Measurements from ENCODE around the gene CAMKMT. TPM values are rescaled to one million over a fixed set of nuclear protein-coding genes. Genes with fewer than 3 reads are reported as not detected.

Gene CAMKMT
- total RNA-seq, 4 donors from 2014 or later, result 6.0 to 15.3 (median 10.7) TPM

DNA sequence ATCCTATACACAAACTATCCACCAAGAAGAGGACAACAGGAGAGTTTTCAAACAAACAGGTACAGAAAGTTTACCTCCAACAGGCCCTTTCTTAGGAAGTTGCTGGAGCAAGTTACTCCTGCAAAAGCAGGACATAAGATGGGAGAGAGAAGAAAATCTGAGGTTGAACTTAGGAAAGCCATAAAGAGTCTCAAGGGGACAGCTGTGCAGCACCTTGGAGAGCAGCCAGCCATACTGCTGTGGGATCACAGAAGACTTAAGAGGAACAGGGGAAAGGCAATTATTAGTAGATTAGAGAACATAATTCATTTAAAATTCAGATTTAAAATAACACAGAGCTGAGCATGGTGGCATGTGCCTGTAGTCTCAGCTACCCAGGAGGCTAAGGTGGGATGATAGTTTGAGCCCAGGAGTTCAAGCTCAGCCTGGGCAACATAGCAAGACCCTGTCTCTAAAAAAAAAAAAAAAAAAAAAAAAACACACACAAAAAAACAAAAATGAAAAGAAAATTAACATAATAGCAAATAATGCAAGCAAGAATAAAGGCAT, 431.6 kb downstream of the CAMKMT start:
- no peak overlapping the region for H3K4me3 ChIP-seq
- DNase-seq (ENCODE audit: low spot score in 2 of 2), result no peak
- no peaks in the 10 kb centered on the region for H3K4me1 ChIP-seq
- H3K9me3 ChIP-seq, result no peaks in the 10 kb centered on the region
- peaks cover 28% of the 10 kb centered on the region for H3K27me3 ChIP-seq
- H3K36me3 ChIP-seq, result no peaks in the 10 kb centered on the region
- TF ChIP-seq POLR2A (IDR thresholded peaks at IDR 0.05) (no peak), EP300 (IDR thresholded peaks at IDR 0.05) (no peak), POLR2AphosphoS5 (IDR thresholded peaks at IDR 0.05) (no peak)
- TF ChIP-seq, protein P1, sequence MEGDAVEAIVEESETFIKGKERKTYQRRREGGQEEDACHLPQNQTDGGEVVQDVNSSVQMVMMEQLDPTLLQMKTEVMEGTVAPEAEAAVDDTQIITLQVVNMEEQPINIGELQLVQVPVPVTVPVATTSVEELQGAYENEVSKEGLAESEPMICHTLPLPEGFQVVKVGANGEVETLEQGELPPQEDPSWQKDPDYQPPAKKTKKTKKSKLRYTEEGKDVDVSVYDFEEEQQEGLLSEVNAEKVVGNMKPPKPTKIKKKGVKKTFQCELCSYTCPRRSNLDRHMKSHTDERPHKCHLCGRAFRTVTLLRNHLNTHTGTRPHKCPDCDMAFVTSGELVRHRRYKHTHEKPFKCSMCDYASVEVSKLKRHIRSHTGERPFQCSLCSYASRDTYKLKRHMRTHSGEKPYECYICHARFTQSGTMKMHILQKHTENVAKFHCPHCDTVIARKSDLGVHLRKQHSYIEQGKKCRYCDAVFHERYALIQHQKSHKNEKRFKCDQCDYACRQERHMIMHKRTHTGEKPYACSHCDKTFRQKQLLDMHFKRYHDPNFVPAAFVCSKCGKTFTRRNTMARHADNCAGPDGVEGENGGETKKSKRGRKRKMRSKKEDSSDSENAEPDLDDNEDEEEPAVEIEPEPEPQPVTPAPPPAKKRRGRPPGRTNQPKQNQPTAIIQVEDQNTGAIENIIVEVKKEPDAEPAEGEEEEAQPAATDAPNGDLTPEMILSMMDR (IDR thresholded peaks at IDR 0.05), result no peak
- H3K27ac ChIP-seq, result no peak overlapping the region

DNA sequence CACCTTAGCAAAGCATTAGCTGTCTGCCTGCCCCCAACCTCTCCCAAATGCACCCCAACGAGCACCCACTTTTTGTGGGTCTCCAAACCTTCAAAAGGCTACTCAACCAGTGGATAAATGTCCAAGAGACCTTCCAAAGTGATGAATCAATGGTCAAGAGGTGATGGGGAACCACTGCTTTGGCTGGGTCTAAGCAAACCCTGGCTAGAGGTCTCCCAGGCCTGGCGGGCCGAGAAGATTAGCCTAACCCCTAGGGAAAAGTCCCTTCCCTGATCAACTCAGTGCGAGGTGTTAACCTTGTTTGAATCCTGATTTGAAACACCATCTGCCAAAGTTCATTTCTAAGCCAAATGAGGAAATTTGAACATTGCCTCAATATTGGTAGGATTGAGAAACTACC, 435.0 kb downstream of the CAMKMT start:
- Histone ChIP-seq H3K4me3 (no peak overlapping the region), H3K27ac (no peak overlapping the region), H3K4me1 (peaks cover 12% of the 10 kb centered on the region), H3K9me3 (no peaks in the 10 kb centered on the region), H3K27me3 (peaks cover 46% of the 10 kb centered on the region), H3K36me3 (no peaks in the 10 kb centered on the region)
- TF ChIP-seq, protein P1 (IDR thresholded peaks at IDR 0.05), result no peak
- no peak for TF ChIP-seq POLR2A (IDR thresholded peaks at IDR 0.05)
- TF ChIP-seq POLR2AphosphoS5 (IDR thresholded peaks at IDR 0.05), result no peak
- TF ChIP-seq EP300 (IDR thresholded peaks at IDR 0.05), result no peak
- 77% methylated on average over 4 of the region's 4 CpGs for WGBS
- no peak for DNase-seq (ENCODE audit: low spot score in 2 of 2)

DNA sequence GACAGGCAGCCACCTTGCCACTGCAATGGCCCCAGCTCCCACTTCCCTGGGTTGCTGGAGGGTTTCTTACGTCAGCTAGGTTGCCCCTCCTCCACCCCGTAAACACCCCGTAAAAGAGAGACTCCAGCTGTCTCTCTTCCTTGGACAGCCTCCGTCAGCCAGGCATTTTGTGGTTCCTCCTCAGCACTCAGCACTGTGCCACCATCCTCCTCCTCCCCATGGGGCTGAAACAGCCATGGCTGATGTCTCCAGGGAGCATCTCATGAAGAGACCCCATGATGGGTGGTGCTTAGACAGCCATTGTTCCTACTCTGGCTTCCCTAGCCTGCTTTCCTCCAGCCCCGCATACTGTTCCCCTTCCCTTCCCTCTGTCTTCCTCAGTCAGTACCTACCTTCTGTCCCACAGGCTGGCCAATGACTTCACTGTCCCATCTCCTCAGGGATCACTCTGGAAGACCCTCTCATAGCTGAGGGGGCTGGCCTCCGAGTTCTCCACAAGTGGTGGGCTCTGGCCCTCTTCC, 436.5 kb downstream of the CAMKMT start:
- WGBS, result 53% methylated on average over 6 of the region's 6 CpGs
- peaks cover 24% of the 10 kb centered on the region for H3K4me1 ChIP-seq
- no peaks in the 10 kb centered on the region for H3K36me3 ChIP-seq
- H3K4me3 ChIP-seq, result no peak overlapping the region
- TF ChIP-seq EP300 (IDR thresholded peaks at IDR 0.05) (no peak), POLR2AphosphoS5 (IDR thresholded peaks at IDR 0.05) (no peak), POLR2A (IDR thresholded peaks at IDR 0.05) (no peak)
- TF ChIP-seq, protein P1 (IDR thresholded peaks at IDR 0.05), result no peak
- DNase-seq (ENCODE audit: low spot score in 2 of 2), result no peak
- no peak overlapping the region for H3K27ac ChIP-seq
- H3K27me3 ChIP-seq, result peaks cover 60% of the 10 kb centered on the region
- H3K9me3 ChIP-seq, result no peaks in the 10 kb centered on the region

DNA sequence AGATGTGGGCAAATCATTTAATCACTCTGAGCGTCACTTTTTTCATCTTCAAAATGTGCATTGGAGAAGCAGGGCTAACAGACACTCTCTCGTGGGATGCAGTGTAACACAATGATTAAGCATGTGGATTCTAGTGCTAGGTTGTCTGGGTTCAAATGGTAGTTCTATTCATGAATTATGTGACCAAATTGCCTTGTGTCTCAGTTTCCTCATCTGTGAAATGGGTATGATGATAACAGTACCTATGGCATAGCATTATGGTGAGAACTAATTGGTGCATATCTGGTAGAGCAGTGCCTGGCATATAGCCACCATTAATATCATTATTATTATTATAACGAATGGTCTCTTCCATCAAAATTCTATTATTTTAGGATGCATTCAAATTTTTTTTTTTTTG, 437.4 kb downstream of the CAMKMT start:
- Histone ChIP-seq H3K4me3 (no peak overlapping the region), H3K36me3 (no peaks in the 10 kb centered on the region), H3K27me3 (peaks cover 66% of the 10 kb centered on the region), H3K9me3 (no peaks in the 10 kb centered on the region), H3K27ac (no peak overlapping the region), H3K4me1 (peaks cover 24% of the 10 kb centered on the region)
- TF ChIP-seq POLR2AphosphoS5 (IDR thresholded peaks at IDR 0.05), result no peak
- no peak for TF ChIP-seq POLR2A (IDR thresholded peaks at IDR 0.05)
- TF ChIP-seq EP300 (IDR thresholded peaks at IDR 0.05), result no peak
- TF ChIP-seq, protein P1 (IDR thresholded peaks at IDR 0.05), result no peak
- 89% methylated on average over 3 of the region's 3 CpGs for WGBS
- DNase-seq (ENCODE audit: low spot score in 2 of 2), result no peak

DNA sequence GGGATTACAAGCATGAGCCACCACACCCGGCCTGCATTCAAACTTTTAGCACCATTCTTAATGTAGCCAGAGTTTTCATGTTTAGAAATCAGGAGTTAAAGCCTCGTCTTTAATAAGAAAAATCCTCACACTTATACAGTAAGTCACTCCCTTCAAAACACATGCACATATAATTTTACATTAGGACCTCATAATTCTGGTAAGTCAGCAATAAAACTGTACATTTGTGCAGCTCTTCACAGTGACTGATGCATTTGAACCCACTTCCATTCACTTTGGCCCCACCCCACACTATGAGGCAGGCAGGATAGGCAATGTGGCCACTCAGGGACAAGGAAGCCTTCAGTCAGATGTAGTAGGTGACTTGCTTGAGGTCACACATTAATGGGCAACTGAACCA, 438.0 kb downstream of the CAMKMT start:
- no peaks in the 10 kb centered on the region for H3K9me3 ChIP-seq
- TF ChIP-seq, protein P1 (IDR thresholded peaks at IDR 0.05), result no peak
- TF ChIP-seq EP300 (IDR thresholded peaks at IDR 0.05) (no peak), POLR2A (IDR thresholded peaks at IDR 0.05) (no peak), POLR2AphosphoS5 (IDR thresholded peaks at IDR 0.05) (no peak)
- no peak for DNase-seq (ENCODE audit: low spot score in 2 of 2)
- no peak overlapping the region for H3K27ac ChIP-seq
- 76% methylated on average over 2 of the region's 2 CpGs for WGBS
- peaks cover 24% of the 10 kb centered on the region for H3K4me1 ChIP-seq
- peaks cover 71% of the 10 kb centered on the region for H3K27me3 ChIP-seq
- no peaks in the 10 kb centered on the region for H3K36me3 ChIP-seq
- no peak overlapping the region for H3K4me3 ChIP-seq
